Adipose tissue (tissue), 3 donors: ENCODE data around the gene PLEKHG3. TPM values are rescaled to one million over a fixed set of nuclear protein-coding genes. Genes with fewer than 3 reads are reported as not detected.

Experiments
- H3K27ac ChIP-seq: one replicate; pipeline ENCODE4 v1.5.1; 2013; ENCODE audit warnings: low read depth, low read length
- WGBS, 3 donors: extraction: QIAGEN DNeasy Blood & Tissue Kit; methylation state at CpG; one replicate each; pipeline ENCODE4 v1.1.7; 2013; 5-methylcytosine and 5-hydroxymethylcytosine counted together
- polyA plus RNA-seq, 3 donors: library from polyadenylated mRNA; stranded (reverse); fragments of 200-250 nt; gene quantifications; one replicate each; pipeline ENCODE4 v1.2.3, GENCODE V29; 2013
- donor health status: healthy with polysubstance abuse.
- donor health status: Bipolar disorder and iron deficiency.
- donor health status: healthy.

PLEKHG3 gene
- polyA plus RNA-seq, 3 donors, result 17.8 to 23.5 (median 21.3) TPM

DNA sequence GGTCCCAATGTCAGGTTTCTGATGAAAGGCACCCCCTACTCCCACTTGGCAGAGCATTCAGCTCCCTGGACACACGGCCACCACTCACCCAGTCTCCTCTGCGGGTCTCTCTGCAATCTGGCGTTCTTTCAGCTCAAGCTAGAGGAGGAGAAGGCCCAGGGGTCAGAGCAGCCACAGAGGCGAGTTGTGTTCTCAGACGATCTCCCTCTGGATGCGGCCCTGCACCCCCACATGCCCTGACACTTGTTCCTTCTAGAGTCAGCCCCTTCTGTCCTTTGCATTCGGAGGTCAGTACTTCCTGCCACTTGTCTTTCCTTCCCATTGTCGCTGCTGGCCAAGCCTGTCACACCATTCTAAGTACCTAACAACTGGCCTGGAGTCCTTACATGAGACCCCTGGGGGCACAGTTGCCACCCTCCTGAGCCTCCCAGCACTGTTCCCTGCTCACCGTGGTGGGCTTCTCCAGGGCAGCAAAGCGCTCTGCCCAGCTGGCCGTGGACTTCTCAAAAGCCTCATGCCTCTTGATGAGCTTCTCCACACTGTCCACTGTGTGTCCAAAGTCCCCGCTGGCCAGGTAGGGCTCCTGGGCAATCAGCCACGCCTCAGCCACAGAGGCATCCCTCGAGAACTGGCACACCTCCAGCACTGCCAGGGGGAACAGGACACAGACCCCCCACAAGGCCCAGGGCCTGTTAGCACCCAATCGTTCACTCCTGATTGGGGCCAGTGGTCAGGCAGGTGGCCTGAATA, 63.2 kb downstream of the PLEKHG3 start:
- 68 to 78% (median 75%) methylated on average over 15 of the region's 15 CpGs for WGBS, 3 donors

DNA sequence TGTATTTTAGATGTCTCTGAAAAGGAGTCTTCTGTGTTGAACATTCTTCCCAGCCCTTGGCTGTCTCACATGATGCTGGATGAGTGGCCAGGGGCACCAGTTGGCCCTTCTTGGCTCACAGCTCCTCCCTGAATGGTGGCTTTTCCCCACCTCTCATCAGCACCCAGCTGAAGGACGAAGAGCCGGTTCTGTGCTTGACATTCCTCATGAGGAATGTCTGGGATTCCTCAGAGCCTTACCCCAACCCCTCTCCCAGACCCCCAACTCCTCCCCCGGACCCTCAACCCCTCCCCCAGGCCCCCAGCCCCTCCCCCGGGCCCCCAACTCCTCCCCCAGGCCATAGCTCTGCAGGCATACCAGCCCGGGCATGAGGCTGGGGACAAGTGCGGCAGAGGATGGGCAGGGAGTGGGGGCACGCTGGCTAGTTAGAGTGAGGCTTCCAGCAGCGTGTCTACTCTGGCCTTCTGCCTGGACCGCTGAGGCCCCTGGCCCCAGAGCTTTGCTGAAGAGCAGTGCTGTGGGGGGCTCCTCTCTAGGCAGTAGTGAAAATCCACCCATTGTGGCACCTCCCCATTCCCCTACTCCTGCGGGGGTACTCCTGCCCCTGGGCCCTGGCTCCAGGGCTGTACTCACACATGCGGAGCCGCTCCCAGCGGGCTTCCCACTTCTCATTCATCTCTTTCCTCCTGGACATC, 64.3 kb downstream of the PLEKHG3 start:
- H3K27ac ChIP-seq, result no peak overlapping the region
- WGBS, 3 donors, result 77 to 81% (median 79%) methylated on average over 13 of the region's 13 CpGs

More for the DNA sequence above, 63.2 kb downstream of the PLEKHG3 start:
- H3K27ac ChIP-seq, result no peak overlapping the region

DNA sequence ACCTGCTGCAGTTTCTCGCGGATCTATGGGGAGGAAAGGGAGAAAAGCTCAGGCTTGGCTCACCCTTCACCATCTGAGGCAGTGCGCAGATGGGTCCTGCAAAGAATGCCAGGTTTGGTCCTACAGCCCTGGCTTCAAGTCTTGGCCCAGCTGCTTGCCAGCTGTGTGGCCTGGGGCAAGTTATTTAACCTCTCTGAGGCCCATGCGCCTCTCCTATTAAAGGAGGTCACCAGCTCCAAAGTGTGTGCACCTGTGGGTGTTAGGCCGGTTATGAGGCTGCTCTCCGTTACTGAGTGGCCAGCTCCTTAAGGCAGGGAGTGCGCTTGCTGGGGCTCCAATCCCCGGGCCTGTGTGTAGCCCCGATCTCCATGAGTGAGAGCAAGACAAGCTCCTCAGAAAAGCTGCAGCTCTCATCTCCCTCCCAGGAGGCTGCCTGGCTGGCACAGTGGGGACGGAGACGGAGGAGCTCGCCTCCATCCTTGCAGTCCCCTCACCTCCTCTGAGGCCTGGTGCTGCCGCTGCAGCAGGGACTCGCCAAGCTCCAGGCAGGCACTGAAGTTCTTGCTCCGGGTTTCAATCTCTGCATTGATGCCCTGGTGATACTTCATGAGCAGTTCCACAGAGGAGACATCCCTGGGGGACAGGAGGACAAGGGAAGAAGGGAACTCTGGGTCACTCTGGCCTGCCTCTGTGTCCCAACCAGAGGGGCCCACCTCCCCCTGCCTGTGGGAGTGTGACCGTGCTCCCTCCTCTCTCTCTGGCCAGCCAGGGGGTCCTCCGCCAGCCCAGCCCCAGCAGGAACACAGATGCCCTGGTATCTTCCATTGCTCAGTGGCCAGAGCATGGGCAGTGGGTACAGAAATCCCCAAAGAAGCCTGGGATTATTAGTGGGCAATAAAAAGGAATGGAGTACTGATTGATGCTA, 65.1 kb downstream of the PLEKHG3 start:
- WGBS, 3 donors, result 93% methylated on average over 17 of the region's 17 CpGs
- H3K27ac ChIP-seq, result no peak overlapping the region

DNA sequence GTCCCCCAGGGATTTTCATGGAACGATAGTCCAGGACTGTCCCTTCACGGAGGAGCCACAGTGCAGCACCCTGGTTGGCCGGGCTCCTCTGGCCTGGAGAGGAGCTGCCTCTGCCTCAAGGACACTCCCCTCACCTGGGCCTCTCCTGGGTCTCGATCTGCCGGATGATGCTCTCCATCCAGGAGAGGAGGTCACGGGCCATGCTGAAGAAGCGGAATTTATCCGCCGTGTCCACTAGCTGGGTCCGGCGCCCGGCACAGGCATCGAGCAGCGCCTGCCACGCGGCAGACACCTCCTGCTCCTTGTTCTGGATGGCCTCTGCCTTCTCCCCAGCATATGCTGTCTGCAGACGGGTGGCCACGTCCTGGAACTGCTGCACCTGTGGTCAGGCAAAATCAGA, 66.5 kb downstream of the PLEKHG3 start:
- WGBS, 3 donors, result 90 to 93% (median 92%) methylated on average over 18 of the region's 18 CpGs
- no peak overlapping the region for H3K27ac ChIP-seq

DNA sequence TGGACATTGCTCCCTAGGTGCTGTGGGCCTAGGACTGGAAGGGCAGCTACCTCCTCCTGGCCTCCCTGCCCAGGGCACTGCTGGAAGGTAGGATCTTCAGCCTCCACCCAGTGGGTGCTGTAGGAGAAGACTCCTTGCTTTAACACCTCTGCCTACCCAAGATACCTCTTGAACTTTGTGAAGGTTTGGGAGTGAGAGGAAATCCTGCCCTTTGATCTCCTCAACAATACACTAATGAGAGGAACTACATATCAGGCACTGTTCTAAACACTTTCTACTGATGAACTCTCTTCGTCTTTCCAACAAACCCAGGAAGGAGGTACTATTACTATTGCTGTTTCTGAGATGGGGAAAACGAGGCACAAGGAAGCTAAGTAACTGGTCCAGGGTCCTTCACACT, 66.9 kb downstream of the PLEKHG3 start:
- H3K27ac ChIP-seq, result no peak overlapping the region
- WGBS, 3 donors, result 55 to 75% (median 66%) methylated on average over 2 of the region's 2 CpGs

DNA sequence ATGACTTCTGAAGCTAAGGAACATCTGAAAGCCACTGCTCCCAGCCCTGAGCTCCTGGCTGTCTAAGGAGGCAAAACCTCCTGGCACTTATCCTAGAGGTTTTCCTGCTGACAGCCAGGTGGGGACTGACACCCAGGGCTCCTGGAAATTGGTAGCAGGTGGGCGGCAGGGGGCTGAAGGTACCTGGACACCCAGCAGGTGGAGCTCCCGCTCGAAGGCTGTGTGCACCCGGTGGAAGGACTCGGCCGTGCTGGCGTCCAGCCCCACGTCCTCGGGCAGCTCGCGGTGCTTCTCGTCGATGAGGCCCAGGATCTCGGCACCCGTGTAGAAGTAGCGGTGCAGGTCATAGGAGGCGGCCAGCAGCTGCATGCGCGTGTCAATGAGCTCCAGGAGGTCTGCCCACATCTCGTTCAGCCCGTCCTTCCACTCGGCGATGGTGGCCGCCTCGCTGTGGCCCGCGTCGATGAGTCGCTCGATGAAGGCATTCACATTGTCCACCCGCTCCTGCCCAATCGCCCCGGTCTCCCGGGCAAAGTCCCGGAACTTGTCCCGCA, 68.2 kb downstream of the PLEKHG3 start:
- 94 to 95% (median 95%) methylated on average over 36 of the region's 36 CpGs for WGBS, 3 donors
- no peak overlapping the region for H3K27ac ChIP-seq

DNA sequence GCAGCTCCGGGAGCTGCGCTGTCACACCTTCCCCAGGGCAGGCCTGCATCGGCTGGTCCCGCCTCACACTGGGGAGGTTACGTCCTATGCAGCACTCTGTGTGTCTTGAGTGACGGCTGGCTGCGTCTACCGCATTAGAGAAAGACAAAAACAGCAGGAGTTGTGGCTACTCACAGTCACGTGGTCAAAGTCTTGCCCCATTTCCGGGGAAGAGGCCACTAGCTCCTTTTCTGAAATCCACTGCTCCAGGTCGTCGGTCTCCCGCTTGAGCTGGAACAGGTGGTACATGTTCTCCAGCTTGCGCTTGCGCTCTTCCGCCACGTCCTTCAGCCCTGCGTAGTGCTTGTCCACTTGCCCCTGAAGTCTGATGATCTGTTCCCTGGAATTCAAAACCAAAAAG, 68.8 kb downstream of the PLEKHG3 start:
- no peak overlapping the region for H3K27ac ChIP-seq
- 91 to 96% (median 93%) methylated on average over 18 of the region's 18 CpGs for WGBS, 3 donors

DNA sequence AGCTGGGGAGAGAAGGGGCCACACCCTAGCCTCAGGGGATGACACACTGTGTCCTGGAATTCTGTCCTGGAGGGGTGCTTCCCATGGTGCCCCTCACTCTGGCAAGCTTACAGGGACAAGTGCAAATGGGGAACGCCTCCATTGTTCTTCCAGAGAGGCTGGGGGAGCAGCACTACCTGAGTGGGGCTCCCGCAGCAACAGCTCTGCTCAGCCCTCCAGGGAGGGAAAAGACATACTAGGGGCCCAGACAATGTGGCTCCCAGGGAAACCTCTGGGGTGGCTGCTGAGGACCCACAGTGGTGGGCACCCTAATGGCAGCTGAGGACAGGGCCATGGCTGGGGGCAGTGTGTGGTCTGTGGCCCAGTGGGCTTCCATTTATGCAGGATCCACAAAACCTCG, 69.4 kb downstream of the PLEKHG3 start:
- 70 to 98% (median 93%) methylated on average over 2 to 3 of the region's 3 CpGs for WGBS, 3 donors
- no peak overlapping the region for H3K27ac ChIP-seq

DNA sequence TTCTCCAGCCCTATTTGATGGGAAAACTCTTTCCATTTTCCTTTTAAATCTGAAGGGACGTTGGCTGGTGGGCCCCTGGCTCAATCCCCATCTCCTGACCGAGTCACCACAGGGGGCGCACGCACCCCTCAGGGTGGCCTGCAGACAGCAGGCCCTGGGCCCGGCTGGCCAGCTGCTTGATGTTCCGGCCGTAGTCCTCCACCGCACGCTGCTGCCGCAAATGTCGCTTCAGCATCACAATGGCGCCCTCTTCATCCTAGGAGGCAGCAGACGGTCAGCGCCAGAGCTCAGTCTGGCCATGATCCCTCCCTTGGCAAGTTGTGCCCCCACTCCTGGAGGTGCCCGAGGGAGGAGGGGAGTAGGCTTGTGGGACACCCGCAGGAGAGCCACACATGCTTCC, 70.0 kb downstream of the PLEKHG3 start:
- 95 to 97% (median 96%) methylated on average over 16 of the region's 16 CpGs for WGBS, 3 donors
- no peak overlapping the region for H3K27ac ChIP-seq

DNA sequence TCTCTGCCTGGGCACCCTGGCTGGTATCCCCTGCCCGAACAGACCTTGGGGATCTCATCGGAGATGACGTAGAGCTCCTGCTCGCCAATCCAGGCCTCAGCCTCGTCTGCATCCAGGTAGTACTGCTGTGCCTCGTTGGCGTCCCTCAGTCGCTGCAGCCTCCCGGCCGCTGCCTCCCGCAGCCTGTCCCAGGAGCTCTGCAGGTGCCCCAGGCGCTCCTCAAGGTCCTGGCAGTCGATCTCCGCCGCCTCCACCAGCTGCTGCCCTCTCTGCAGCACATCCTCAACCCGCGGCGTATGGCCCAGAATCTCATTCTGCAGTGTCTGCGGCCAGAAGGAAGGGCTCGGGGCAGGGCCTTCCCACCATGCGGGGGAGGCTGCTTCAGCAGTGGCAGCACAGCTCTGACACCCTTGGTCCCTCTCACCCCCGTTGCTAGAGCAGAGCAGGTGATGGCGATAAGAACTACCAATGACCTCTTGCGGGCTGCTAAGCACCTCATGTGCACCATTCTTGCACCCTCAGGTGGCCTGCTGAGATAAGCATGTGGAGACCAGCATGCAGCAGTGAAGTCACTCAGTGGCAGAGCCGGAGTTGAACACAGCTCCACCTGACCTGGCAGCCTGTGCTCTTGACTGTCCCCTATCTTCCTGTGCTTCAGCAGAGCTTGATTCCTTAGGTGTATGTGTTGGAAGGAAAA, 71.0 kb downstream of the PLEKHG3 start:
- H3K27ac ChIP-seq, result no peak overlapping the region
- 87 to 94% (median 91%) methylated on average over 25 of the region's 25 CpGs for WGBS, 3 donors

DNA sequence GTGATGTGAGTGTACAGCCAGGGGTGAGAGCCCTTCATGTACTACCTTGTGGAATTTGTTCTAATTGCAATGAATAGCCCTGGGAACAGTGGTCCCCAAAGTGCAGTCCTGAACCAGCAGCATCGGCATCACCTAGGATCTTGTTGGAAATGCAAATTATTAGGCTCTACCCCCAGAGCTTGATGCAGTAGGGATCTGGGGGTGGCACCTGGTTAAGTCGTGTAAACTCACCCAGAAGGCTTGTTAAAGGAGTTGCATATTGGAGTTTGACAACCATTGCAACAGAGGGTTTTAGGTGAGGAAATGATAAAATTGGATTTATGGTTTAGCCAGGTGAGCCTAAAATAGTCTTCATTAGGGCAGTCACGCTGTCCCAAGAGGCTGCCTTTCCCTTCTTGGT, 73.2 kb downstream of the PLEKHG3 start:
- WGBS, 3 donors, result 89 to 93% (median 89%) methylated on average over 3 of the region's 3 CpGs

DNA sequence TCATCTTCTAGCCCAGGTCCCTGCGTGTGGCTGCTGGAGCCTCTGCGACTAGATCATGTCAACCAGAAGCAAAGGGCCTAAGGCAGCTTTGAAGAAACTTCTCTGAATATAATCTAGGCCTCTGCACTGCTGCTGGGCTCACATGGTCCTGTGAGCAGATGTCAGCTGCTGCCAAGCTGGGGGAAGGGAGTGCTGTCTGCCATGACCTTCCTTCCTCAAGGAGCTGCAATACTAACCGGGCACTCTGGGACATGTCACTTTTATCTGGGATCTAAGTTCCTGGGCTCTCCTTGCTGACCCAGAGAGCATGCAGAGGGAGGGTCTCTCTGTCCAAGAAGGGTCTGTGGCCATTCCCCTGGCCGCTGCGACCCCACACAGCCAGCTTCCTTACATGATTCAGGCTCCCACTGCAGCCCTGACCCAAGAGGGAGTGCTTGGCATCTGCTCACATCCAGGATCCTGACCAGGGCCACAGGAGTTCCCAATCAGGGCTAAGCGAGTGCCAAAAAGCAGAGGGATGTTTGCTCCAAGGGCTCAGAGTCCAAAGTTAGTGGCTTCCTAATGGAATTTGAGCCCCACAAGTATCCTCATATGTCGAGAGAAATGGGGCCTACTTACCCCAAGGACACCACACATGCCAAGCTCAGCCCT, 74.0 kb downstream of the PLEKHG3 start:
- H3K27ac ChIP-seq, result no peak overlapping the region
- 69 to 80% (median 73%) methylated on average over 7 of the region's 7 CpGs for WGBS, 3 donors

More for the DNA sequence above, 73.2 kb downstream of the PLEKHG3 start:
- no peak overlapping the region for H3K27ac ChIP-seq

DNA sequence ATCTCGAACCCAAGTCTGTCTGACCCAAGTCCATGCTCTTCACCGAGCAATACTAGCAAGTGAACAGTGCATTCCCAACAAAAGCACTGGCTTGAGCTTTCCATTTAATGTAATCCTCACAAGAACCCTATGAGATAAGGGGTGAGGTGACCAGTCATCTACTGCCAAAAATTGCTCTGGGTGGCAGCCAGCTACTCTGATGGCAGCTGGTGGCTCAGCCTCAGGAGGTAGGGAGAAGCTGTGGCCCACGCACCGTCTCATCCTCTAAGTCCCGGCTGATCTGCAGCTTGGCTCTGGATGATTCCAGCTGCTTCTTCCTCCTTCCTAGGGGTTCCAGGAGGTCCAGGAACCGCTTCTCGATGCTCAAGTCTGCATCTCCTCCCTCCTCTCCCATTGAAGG, 75.2 kb downstream of the PLEKHG3 start:
- WGBS, 3 donors, result 70 to 86% (median 81%) methylated on average over 7 of the region's 7 CpGs
- H3K27ac ChIP-seq, result no peak overlapping the region

DNA sequence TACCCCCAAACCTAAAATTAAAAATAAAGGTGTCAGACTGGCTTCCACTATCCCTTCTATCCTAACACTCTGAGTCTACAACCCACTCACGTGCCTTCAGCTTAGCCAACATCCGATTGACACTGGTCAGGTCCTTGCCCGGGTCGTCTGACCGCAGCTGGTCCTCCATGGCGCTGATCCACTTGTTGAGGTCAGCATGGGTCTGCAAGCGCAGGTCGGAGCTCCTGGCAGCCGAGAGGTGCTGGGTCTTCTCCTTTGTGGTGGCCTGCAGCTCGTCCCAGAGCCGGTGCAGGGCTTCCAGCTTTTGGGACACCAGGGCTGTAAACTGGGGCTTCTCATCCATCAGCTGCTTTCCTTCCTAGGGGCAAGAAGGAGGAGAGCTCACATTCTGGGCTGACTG, 78.0 kb downstream of the PLEKHG3 start:
- 85 to 94% (median 93%) methylated on average over 11 of the region's 11 CpGs for WGBS, 3 donors

DNA sequence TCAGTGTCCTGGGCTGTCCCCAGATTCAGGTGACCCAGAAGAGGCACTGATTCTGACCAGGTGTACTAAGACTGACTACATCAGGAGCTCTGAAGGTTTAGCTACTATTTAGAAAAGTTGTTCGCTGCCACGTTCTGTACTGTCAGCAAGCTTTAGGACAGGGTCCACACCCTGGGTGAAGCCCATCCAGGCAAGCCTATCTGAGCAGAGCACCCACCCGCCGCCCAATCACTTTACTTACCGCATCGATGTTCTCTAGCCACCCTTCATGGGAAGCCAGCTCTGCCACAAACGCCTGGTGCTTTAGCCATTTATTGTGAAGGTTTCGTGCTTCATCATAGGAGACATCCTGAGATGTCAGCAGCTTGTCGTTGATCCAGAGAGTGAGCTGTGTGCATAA, 79.8 kb downstream of the PLEKHG3 start:
- no peak overlapping the region for H3K27ac ChIP-seq
- 92 to 96% (median 94%) methylated on average over 9 of the region's 9 CpGs for WGBS, 3 donors

More for the DNA sequence above, 78.0 kb downstream of the PLEKHG3 start:
- H3K27ac ChIP-seq, result no peak overlapping the region

DNA sequence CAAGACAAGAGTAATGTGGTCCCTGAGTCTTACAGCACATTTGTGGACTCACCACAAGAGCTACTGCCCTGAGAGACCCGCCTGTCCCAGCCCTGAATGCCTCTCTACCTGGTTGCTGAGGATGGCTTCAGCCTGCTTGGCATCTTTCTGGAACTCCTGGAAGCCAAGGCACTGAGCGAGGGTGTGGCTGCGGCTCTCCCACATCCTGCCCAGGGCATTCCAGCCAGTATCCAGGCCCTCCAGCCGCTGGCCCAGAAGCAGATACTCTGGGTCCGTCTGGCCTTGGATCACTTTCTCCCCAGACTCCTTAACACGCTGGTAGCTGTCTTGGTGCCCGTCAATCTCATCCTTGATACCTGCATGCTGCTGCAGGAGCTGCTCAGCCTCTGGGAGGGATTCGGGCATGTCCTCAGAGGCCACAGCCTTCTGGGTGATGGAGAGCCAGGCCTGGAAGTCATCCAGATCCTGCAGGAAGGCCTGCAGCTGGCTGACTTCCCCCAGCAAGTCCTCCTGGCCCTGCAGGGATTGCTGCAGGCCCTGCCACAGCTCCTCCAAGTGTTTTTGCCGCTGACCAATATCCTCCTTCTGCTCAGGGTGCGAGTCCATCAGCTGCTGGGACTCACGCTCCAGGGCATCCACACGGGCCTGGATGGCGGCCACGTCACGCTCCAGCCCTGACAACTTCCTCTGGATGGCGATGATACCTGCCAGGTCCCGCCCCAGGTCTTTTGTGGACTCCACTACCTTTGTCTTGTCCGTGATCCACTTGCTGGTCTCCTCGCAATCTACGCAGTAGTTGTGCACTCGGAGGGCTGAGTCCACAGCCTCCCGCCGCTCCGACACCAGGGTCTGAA, 82.3 kb downstream of the PLEKHG3 start:
- no peak overlapping the region for H3K27ac ChIP-seq
- WGBS, 3 donors, result 85 to 90% (median 87%) methylated on average over 24 of the region's 24 CpGs

DNA sequence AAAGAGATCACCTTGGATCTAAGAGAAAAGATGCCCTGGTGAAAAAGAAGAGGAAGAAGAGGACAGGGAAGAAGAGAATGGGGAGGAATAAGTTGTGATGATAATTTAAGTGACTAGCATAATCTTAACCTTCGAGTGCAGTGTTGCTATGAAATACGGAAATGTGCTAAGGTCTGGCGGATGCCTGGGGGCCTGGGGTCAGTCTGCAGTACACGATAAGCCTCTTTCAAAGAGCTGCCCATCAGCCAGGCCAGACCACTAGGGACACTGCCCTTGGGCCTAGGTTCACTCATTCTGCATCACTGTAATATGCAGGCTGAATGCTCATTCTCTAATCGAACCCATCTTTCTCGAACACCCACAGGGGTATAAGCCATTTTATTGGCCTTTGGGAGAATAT, 83.4 kb downstream of the PLEKHG3 start:
- 90 to 93% (median 92%) methylated on average over 6 of the region's 6 CpGs for WGBS, 3 donors

More for the DNA sequence above, 83.4 kb downstream of the PLEKHG3 start:
- no peak overlapping the region for H3K27ac ChIP-seq
